HCT116 (cell line): Measurements from ENCODE around the gene C1orf21. TPM values are rescaled to one million over a fixed set of nuclear protein-coding genes. Genes with fewer than 3 reads are reported as not detected.

ENCODE experiments used
- ATAC-seq: fragments of 200-7000 bp; cut with Tn5 transposase; 2 replicates; pipeline ENCODE4 v1.9.1; 2020; ENCODE audit warnings: mild to moderate bottlenecking, moderate library complexity
- BruUV-seq: library from RNA; stranded (reverse); fragments of 400-500 nt; replicated peaks from 2 replicates; lab custom pipeline; 2021; lab: Mats Ljungman, UMichigan
- CTCF ChIA-PET: fragments of 300-600 bp; sonication (Branson Sonifier 250); formaldehyde crosslinking; loops from one replicate; lab custom pipeline; 2021; ENCODE audit warnings: antibody characterized with exemption; lab: Charles Lee
- POLR2A ChIA-PET: fragments of 300-600, 350-600 bp; sonication (Branson Sonifier 250); formaldehyde crosslinking; loops from one replicate; lab custom pipeline; 2021; ENCODE audit warnings: antibody characterized with exemption; lab: Charles Lee
- RAD21 ChIA-PET, 2 experiments: fragments of 300-600 bp; sonication (Branson Sonifier 250); formaldehyde crosslinking; loops; one replicate each; lab custom pipeline; 2023; ENCODE audit warnings: low total read pairs in 2 of 2; ENCODE audit not compliant: uncharacterized antibody in 2 of 2, unreplicated experiment in 2 of 2, low non-redundant PET in 1 of 2; lab: Charles Lee
- DNase-seq: peaks from one replicate; pipeline ENCODE4 v3.0.0-alpha.2; 2010; ENCODE audit warnings: low read depth, low spot score
- H2AFZ ChIP-seq: fragments of 200-600 bp; shearing (Covaris generic), sonication (generic); 2 replicates; pipeline ENCODE4 v1.6.1; 2017; ENCODE audit warnings: low read depth, mixed run types, mixed read lengths, antibody characterized with exemption, low read length; ENCODE audit not compliant: poor library complexity, severe bottlenecking
- H3K27ac ChIP-seq: 2 replicates; pipeline ENCODE4 v1.5.1; 2012; ENCODE audit warnings: low read depth, low read length
- H3K27me3 ChIP-seq: fragments of 200-600 bp; sonication (generic); 2 replicates; pipeline ENCODE4 v1.6.1; 2016; ENCODE audit warnings: mixed run types, low read length, mixed read lengths; ENCODE audit not compliant: insufficient read depth
- H3K36me3 ChIP-seq, 2 experiments: fragments of 200-500 bp in 1 of 2; fragments of 200-600 bp in 1 of 2; sonication (Bioruptor generic) in 1 of 2; sonication (generic) in 1 of 2; 2 replicates each; pipeline versions ENCODE4 v1.5.1 to v1.6.1; 2014 to 2016; ENCODE audit warnings: low read length in 2 of 2, inconsistent platforms in 1 of 2, mixed read lengths in 1 of 2, mixed run types in 1 of 2; ENCODE audit not compliant: insufficient read depth in 2 of 2, control insufficient read depth in 1 of 2
- H3K4me1 ChIP-seq, 2 experiments: fragments of 200-600 bp in 1 of 2; sonication (generic) in 1 of 2; 2 replicates each; pipeline versions ENCODE4 v1.5.1 to v1.6.1; 2012 to 2017; ENCODE audit warnings: low read length in 2 of 2, inconsistent platforms in 1 of 2, mild to moderate bottlenecking in 1 of 2, mixed read lengths in 1 of 2, mixed run types in 1 of 2, moderate library complexity in 1 of 2; ENCODE audit not compliant: insufficient read depth in 2 of 2, control insufficient read depth in 1 of 2
- H3K4me2 ChIP-seq: fragments of 200-600 bp; sonication (generic); 2 replicates; pipeline ENCODE4 v1.6.1; 2017; ENCODE audit warnings: mixed run types, low read length, mixed read lengths
- H3K4me3 ChIP-seq, 2 experiments: fragments of 200-600 bp in 1 of 2; sonication (generic) in 1 of 2; replicated peaks in 1 of 2; 2 replicates each; pipeline ENCODE4 v1.5.1; 2011 to 2016; ENCODE audit warnings: low read length in 2 of 2, control low read depth in 1 of 2, low read depth in 1 of 2, mild to moderate bottlenecking in 1 of 2, mixed read lengths in 1 of 2, mixed run types in 1 of 2
- H3K79me2 ChIP-seq: fragments of 200-600 bp; sonication (generic); 2 replicates; pipeline ENCODE4 v1.6.1; 2017; ENCODE audit warnings: mild to moderate bottlenecking, mixed run types, low read length, moderate library complexity, mixed read lengths; ENCODE audit not compliant: insufficient read depth
- H3K9ac ChIP-seq: fragments of 200-600 bp; sonication (generic); 2 replicates; pipeline ENCODE4 v1.6.1; 2016; ENCODE audit warnings: low read length, mixed read lengths
- H3K9me2 ChIP-seq: fragments of 200-600 bp; sonication (generic), shearing (Covaris generic); 2 replicates; pipeline ENCODE4 v1.6.1; 2017; ENCODE audit warnings: mixed run types, mild to moderate bottlenecking, moderate library complexity; ENCODE audit not compliant: insufficient read depth
- H3K9me3 ChIP-seq, 2 experiments: fragments of 200-500 bp in 1 of 2; fragments of 200-600 bp in 1 of 2; sonication (Bioruptor generic) in 1 of 2; sonication (generic) in 1 of 2; 2 replicates each; pipeline ENCODE4 v1.6.1; 2014 to 2017; ENCODE audit warnings: low read length in 2 of 2, mixed read lengths in 2 of 2, inconsistent platforms in 1 of 2, low read depth in 1 of 2, mild to moderate bottlenecking in 1 of 2, mixed run types in 1 of 2, moderate library complexity in 1 of 2; ENCODE audit not compliant: control insufficient read depth in 1 of 2, insufficient read depth in 1 of 2
- H4K20me1 ChIP-seq: fragments of 200-600 bp; sonication (generic), shearing (Covaris generic); 2 replicates; pipeline ENCODE4 v1.6.1; 2017; ENCODE audit warnings: mixed run types, mild to moderate bottlenecking, moderate library complexity; ENCODE audit not compliant: insufficient read depth
- ATF3 ChIP-seq: IDR thresholded peaks from 2 replicates; pipeline ENCODE4 v1.6.1; 2012
- EGR1 ChIP-seq: IDR thresholded peaks from 2 replicates; pipeline ENCODE4 v1.6.1; 2012; ENCODE audit warnings: low read depth
- EZH2 ChIP-seq: fragments of 200-600 bp; sonication (generic); IDR thresholded peaks from 2 replicates; pipeline ENCODE4 v1.6.1; 2017; ENCODE audit warnings: antibody characterized with exemption, mixed run types
- EZH2phosphoT487 ChIP-seq: fragments of 200-600 bp; IDR thresholded peaks from 2 replicates; pipeline ENCODE4 v1.6.1; 2018; ENCODE audit warnings: antibody characterized with exemption, borderline replicate concordance
- FOSL1 ChIP-seq: IDR thresholded peaks from 2 replicates; pipeline ENCODE4 v1.6.1; 2012; ENCODE audit warnings: low read depth
- MAX ChIP-seq: IDR thresholded peaks from 2 replicates; pipeline ENCODE4 v1.6.1; 2012
- SP1 ChIP-seq: IDR thresholded peaks from 2 replicates; pipeline ENCODE4 v1.6.1; 2012; ENCODE audit warnings: low read depth
- SRF ChIP-seq: IDR thresholded peaks from 2 replicates; pipeline ENCODE4 v1.6.1; 2012; ENCODE audit warnings: low read depth
- YY1 ChIP-seq: IDR thresholded peaks from 2 replicates; pipeline ENCODE4 v1.6.1; 2011; ENCODE audit warnings: low read length, low read depth, moderate library complexity, mild to moderate bottlenecking; ENCODE audit not compliant: insufficient replicate concordance; ENCODE audit errors: extremely low read depth
- intact Hi-C: fragments of 100-400 bp; cut with micrococcal nuclease; formaldehyde crosslinking; loops from 2 replicates; pipeline ENCODE4 v1.10.0; 2022
- total RNA-seq: library from RNA; stranded (reverse); gene quantifications from one replicate; pipeline ENCODE4 v1.2.1, GENCODE V29; 2021; ENCODE audit not compliant: unreplicated experiment
- TF ChIP-seq, protein P1 (sequence below), 3 experiments: fragments of 200-600 bp in 1 of 3; sonication (generic) in 1 of 3; IDR thresholded peaks in 2 of 3; conservative IDR thresholded peaks in 1 of 3; 2 replicates each; pipeline ENCODE4 v1.5.1; 2012 to 2017; ENCODE audit warnings: low read depth in 2 of 3, low read length in 2 of 3, antibody characterized with exemption in 1 of 3, borderline replicate concordance in 1 of 3, control low read depth in 1 of 3, mild to moderate bottlenecking in 1 of 3, mixed read lengths in 1 of 3, mixed run types in 1 of 3, moderate library complexity in 1 of 3; ENCODE audit not compliant: insufficient read depth in 1 of 3
- TF ChIP-seq, protein P2 (sequence below): IDR thresholded peaks from 2 replicates; pipeline ENCODE4 v1.6.1; 2011; ENCODE audit warnings: mild to moderate bottlenecking, low read length, moderate library complexity; ENCODE audit not compliant: insufficient replicate concordance; ENCODE audit errors: extremely low read depth
- TF ChIP-seq, protein P3 (sequence below): IDR thresholded peaks from 2 replicates; pipeline ENCODE4 v1.6.1; 2012; ENCODE audit warnings: low read depth

Gene C1orf21
- total RNA-seq, 1 experiment from 2014 or later: 8.9 TPM

- TF ChIP-seq FOSL1: no peak
- TF ChIP-seq SRF: no peak
- TF ChIP-seq ATF3: no peak
- TF ChIP-seq SP1: no peak
- TF ChIP-seq, protein P1, sequence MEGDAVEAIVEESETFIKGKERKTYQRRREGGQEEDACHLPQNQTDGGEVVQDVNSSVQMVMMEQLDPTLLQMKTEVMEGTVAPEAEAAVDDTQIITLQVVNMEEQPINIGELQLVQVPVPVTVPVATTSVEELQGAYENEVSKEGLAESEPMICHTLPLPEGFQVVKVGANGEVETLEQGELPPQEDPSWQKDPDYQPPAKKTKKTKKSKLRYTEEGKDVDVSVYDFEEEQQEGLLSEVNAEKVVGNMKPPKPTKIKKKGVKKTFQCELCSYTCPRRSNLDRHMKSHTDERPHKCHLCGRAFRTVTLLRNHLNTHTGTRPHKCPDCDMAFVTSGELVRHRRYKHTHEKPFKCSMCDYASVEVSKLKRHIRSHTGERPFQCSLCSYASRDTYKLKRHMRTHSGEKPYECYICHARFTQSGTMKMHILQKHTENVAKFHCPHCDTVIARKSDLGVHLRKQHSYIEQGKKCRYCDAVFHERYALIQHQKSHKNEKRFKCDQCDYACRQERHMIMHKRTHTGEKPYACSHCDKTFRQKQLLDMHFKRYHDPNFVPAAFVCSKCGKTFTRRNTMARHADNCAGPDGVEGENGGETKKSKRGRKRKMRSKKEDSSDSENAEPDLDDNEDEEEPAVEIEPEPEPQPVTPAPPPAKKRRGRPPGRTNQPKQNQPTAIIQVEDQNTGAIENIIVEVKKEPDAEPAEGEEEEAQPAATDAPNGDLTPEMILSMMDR (IDR thresholded peaks at IDR 0.05 in 2 of 3, conservative IDR thresholded peaks at IDR 0.05 in 1 of 3; ENCODE audit: borderline replicate concordance in 1 of 3, insufficient read depth in 1 of 3, low read depth in 2 of 3, low read length in 2 of 3): no peak
- TF ChIP-seq EZH2: no peak
- TF ChIP-seq YY1: no peak
- no peak for TF ChIP-seq EGR1
- TF ChIP-seq, protein P2, sequence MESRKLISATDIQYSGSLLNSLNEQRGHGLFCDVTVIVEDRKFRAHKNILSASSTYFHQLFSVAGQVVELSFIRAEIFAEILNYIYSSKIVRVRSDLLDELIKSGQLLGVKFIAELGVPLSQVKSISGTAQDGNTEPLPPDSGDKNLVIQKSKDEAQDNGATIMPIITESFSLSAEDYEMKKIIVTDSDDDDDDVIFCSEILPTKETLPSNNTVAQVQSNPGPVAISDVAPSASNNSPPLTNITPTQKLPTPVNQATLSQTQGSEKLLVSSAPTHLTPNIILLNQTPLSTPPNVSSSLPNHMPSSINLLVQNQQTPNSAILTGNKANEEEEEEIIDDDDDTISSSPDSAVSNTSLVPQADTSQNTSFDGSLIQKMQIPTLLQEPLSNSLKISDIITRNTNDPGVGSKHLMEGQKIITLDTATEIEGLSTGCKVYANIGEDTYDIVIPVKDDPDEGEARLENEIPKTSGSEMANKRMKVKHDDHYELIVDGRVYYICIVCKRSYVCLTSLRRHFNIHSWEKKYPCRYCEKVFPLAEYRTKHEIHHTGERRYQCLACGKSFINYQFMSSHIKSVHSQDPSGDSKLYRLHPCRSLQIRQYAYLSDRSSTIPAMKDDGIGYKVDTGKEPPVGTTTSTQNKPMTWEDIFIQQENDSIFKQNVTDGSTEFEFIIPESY: no peak
Measured at GRCh38 chr1:184512724-184513123, 125.9 kb downstream of the C1orf21 start (continued).

- no peak for ATAC-seq
- CTCF ChIA-PET: no interaction called here
- intact Hi-C loops: loop anchor here (10.0 kb wide), 1 partner anchor 61 kb away; no protein-coding TSS in a partner anchor
Measured at GRCh38 chr1:184513421-184513820, 126.6 kb downstream of the C1orf21 start.

More at GRCh38 chr1:184513421-184513820, 126.6 kb downstream of the C1orf21 start:
- no peak overlapping the region for H3K4me3 ChIP-seq
- no peak overlapping the region for H3K4me2 ChIP-seq
- H3K27ac ChIP-seq: no peak overlapping the region
- H3K9ac ChIP-seq: no peak overlapping the region
- DNase-seq: no peak
- TF ChIP-seq, protein P3, sequence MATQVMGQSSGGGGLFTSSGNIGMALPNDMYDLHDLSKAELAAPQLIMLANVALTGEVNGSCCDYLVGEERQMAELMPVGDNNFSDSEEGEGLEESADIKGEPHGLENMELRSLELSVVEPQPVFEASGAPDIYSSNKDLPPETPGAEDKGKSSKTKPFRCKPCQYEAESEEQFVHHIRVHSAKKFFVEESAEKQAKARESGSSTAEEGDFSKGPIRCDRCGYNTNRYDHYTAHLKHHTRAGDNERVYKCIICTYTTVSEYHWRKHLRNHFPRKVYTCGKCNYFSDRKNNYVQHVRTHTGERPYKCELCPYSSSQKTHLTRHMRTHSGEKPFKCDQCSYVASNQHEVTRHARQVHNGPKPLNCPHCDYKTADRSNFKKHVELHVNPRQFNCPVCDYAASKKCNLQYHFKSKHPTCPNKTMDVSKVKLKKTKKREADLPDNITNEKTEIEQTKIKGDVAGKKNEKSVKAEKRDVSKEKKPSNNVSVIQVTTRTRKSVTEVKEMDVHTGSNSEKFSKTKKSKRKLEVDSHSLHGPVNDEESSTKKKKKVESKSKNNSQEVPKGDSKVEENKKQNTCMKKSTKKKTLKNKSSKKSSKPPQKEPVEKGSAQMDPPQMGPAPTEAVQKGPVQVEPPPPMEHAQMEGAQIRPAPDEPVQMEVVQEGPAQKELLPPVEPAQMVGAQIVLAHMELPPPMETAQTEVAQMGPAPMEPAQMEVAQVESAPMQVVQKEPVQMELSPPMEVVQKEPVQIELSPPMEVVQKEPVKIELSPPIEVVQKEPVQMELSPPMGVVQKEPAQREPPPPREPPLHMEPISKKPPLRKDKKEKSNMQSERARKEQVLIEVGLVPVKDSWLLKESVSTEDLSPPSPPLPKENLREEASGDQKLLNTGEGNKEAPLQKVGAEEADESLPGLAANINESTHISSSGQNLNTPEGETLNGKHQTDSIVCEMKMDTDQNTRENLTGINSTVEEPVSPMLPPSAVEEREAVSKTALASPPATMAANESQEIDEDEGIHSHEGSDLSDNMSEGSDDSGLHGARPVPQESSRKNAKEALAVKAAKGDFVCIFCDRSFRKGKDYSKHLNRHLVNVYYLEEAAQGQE: no peak
- TF ChIP-seq EZH2phosphoT487 (no peak), MAX (no peak), FOSL1 (no peak), SP1 (no peak)
- H3K4me1 ChIP-seq: peaks cover 0 to 12% of the 10 kb centered on the region in 2 experiments; a peak in 2 of 4 replicates
- no peaks in the 10 kb centered on the region for H3K79me2 ChIP-seq
- ChIA-PET POLR2A (no interaction called here), RAD21 (no interaction called here)
- no TSS peak for BruUV-seq
- H2AFZ ChIP-seq: no peak overlapping the region
- no peaks in the 10 kb centered on the region for H3K9me2 ChIP-seq
- no peaks in the 10 kb centered on the region for H3K27me3 ChIP-seq
- H3K36me3 ChIP-seq: no peaks in the 10 kb centered on the region
- H3K9me3 ChIP-seq: no peaks in the 10 kb centered on the region
- no peaks in the 10 kb centered on the region for H4K20me1 ChIP-seq
